ENCODE data around the gene GLDC. TPM values are rescaled to one million over a fixed set of nuclear protein-coding genes. Genes with fewer than 3 reads are reported as not detected.
A peak's percentile ranks its signal among the peaks of the same experiment; 100 is the strongest.

The GLDC gene
- total RNA-seq, 2 donors from 2014 or later, result 8.9 to 38.8 TPM

- H3K27me3 Mint-ChIP-seq (ENCODE audit: insufficient read depth), result no peaks in the 10 kb centered on the region
- H3K4me3 ChIP-seq (ENCODE audit: low read length), result no peak overlapping the region
- no peak overlapping the region for H3K4me3 Mint-ChIP-seq
- H3K27ac ChIP-seq (ENCODE audit: low read depth, low read length), result no peak overlapping the region
- no peaks in the 10 kb centered on the region for H3K27me3 ChIP-seq (ENCODE audit: control insufficient read depth, insufficient read depth, low read length, poor library complexity, severe bottlenecking)
- H3K9me3 ChIP-seq (ENCODE audit: control insufficient read depth, low read length), result peaks cover 15% of the 10 kb centered on the region
- no peak overlapping the region for H3K9ac ChIP-seq (ENCODE audit: extremely low read depth, low read length, poor library complexity, severe bottlenecking)
- H3K4me1 ChIP-seq (ENCODE audit: control insufficient read depth, insufficient read depth, low read length), result peaks cover 3% of the 10 kb centered on the region
- H3K27ac Mint-ChIP-seq, result no peak overlapping the region
- peaks cover 11% of the 10 kb centered on the region for H3K4me1 Mint-ChIP-seq
- no peak for DNase-seq
- peaks cover 25% of the 10 kb centered on the region for H3K36me3 Mint-ChIP-seq (ENCODE audit: low read depth)
- WGBS, 2 experiments (ENCODE audit: insufficient coverage in 1 of 2, insufficient read length in 1 of 2), result 93 to 100% methylated on average over 3 of the region's 3 CpGs
- H3K9me3 Mint-ChIP-seq, result peaks cover 20% of the 10 kb centered on the region
- TF ChIP-seq CTCF (conservative IDR thresholded peaks at IDR 0.05), result no peak
- no peaks in the 10 kb centered on the region for H3K36me3 ChIP-seq (ENCODE audit: control insufficient read depth, insufficient read depth, low read length)
These were observed 25.2 kb downstream of the GLDC start for GRCh38 chr9:6620353-6620752.

DNA sequence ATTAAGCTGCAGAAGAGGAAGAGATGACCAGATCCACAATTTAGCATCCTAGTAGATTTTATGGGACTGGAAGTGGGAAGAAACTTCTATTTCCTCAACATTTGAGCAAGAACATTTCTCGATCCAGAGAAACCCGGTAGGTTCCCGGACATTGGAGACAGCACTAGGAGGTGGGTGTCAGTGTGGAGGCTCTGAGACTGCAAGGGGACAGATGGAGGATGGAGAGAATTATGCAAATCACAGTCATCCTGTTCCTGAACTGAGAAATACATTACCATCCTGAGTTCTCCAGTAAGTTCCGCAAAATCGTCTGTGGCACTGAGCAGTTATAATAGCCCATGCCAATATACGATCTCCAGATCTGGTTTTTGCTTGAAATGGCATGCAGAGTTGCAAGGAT, 25.6 kb downstream of the GLDC start:
- H3K27me3 Mint-ChIP-seq (ENCODE audit: insufficient read depth), result no peaks in the 10 kb centered on the region
- Histone ChIP-seq H3K27ac (ENCODE audit: low read depth, low read length) (no peak overlapping the region), H3K4me1 (ENCODE audit: control insufficient read depth, insufficient read depth, low read length) (no peaks in the 10 kb centered on the region), H3K27me3 (ENCODE audit: control insufficient read depth, insufficient read depth, low read length, poor library complexity, severe bottlenecking) (no peaks in the 10 kb centered on the region), H3K36me3 (ENCODE audit: control insufficient read depth, insufficient read depth, low read length) (no peaks in the 10 kb centered on the region), H3K9ac (ENCODE audit: extremely low read depth, low read length, poor library complexity, severe bottlenecking) (no peak overlapping the region), H3K9me3 (ENCODE audit: control insufficient read depth, low read length) (peaks cover 15% of the 10 kb centered on the region), H3K4me3 (ENCODE audit: low read length) (no peak overlapping the region)
- H3K9me3 Mint-ChIP-seq, result peaks cover 20% of the 10 kb centered on the region
- TF ChIP-seq CTCF (conservative IDR thresholded peaks at IDR 0.05), result no peak
- H3K4me1 Mint-ChIP-seq, result peaks cover 7% of the 10 kb centered on the region
- H3K36me3 Mint-ChIP-seq (ENCODE audit: low read depth), result peaks cover 25% of the 10 kb centered on the region
- no peak for DNase-seq
- H3K27ac Mint-ChIP-seq, result no peak overlapping the region
- 83 to 91% methylated on average over 6 of the region's 6 CpGs for WGBS, 2 experiments (ENCODE audit: insufficient coverage in 1 of 2, insufficient read length in 1 of 2)
- H3K4me3 Mint-ChIP-seq, result no peak overlapping the region

GRCh38 chr9:6616951-6617602, 28.5 kb downstream of the GLDC start:
- no peaks in the 10 kb centered on the region for H3K27me3 Mint-ChIP-seq (ENCODE audit: insufficient read depth)
- 92 to 100% methylated on average over 2 to 9 of the region's 9 CpGs for WGBS, 2 experiments (ENCODE audit: insufficient coverage in 1 of 2, insufficient read length in 1 of 2)
- Histone ChIP-seq H3K27ac (ENCODE audit: low read depth, low read length) (peak overlapping the region; percentile 19), H3K4me3 (ENCODE audit: low read length) (no peak overlapping the region), H3K36me3 (ENCODE audit: control insufficient read depth, insufficient read depth, low read length) (no peaks in the 10 kb centered on the region), H3K9me3 (ENCODE audit: control insufficient read depth, low read length) (peaks cover 14% of the 10 kb centered on the region), H3K4me1 (ENCODE audit: control insufficient read depth, insufficient read depth, low read length) (no peaks in the 10 kb centered on the region), H3K9ac (ENCODE audit: extremely low read depth, low read length, poor library complexity, severe bottlenecking) (no peak overlapping the region), H3K27me3 (ENCODE audit: control insufficient read depth, insufficient read depth, low read length, poor library complexity, severe bottlenecking) (no peaks in the 10 kb centered on the region)
- no peak overlapping the region for H3K27ac Mint-ChIP-seq
- H3K9me3 Mint-ChIP-seq, result peaks cover 9% of the 10 kb centered on the region
- TF ChIP-seq CTCF (conservative IDR thresholded peaks at IDR 0.05), result no peak
- H3K4me3 Mint-ChIP-seq, result no peak overlapping the region
- DNase-seq, result no peak
- H3K4me1 Mint-ChIP-seq, result peaks cover 7% of the 10 kb centered on the region
- peaks cover 17% of the 10 kb centered on the region for H3K36me3 Mint-ChIP-seq (ENCODE audit: low read depth)
